HepG2 (cell line): ENCODE data around the gene CREM.

Experiments used
- AFF4 ChIP-seq: sonication (generic); formaldehyde crosslinking; IDR thresholded peaks from 2 replicates; pipeline ENCODE4 v1.4.0; 2020; ENCODE audit warnings: missing genetic modification reagents
- CBX5 ChIP-seq: sonication (generic); formaldehyde crosslinking; IDR thresholded peaks from 2 replicates; pipeline ENCODE4 v1.4.0; 2020; ENCODE audit warnings: missing genetic modification reagents, borderline replicate concordance
- NBN ChIP-seq: fragments of 450-650 bp; conservative IDR thresholded peaks from 2 replicates; pipeline ENCODE4 v1.6.1; 2017
- NFE2L1 ChIP-seq: sonication (generic); formaldehyde crosslinking; IDR thresholded peaks from 2 replicates; pipeline ENCODE4 v1.4.0; 2020; ENCODE audit warnings: missing genetic modification reagents, mild to moderate bottlenecking, borderline replicate concordance
- POLR2AphosphoS5 ChIP-seq: IDR thresholded peaks from 2 replicates; pipeline ENCODE4 v1.6.1; 2012; ENCODE audit warnings: low read depth, low read length
- TBX3 ChIP-seq: fragments of 450-650 bp; IDR thresholded peaks from 2 replicates; pipeline ENCODE4 v1.6.1; 2017; ENCODE audit warnings: antibody characterized with exemption, mild to moderate bottlenecking, inconsistent platforms, borderline replicate concordance
- ZNF138 ChIP-seq: sonication (generic); formaldehyde crosslinking; IDR thresholded peaks from 2 replicates; pipeline ENCODE4 v1.5.0; 2020; ENCODE audit warnings: mild to moderate bottlenecking, low read depth, missing genetic modification reagents
- ZNF143 ChIP-seq: sonication (generic); formaldehyde crosslinking; IDR thresholded peaks from 2 replicates; pipeline ENCODE4 v1.4.0; 2020; ENCODE audit warnings: missing genetic modification reagents
- TF ChIP-seq, protein P1 (sequence below): sonication (generic); formaldehyde crosslinking; IDR thresholded peaks from 2 replicates; pipeline ENCODE4 v1.5.1; 2020; ENCODE audit warnings: missing genetic modification reagents, mild to moderate bottlenecking, borderline replicate concordance

- no peak for TF ChIP-seq CBX5 (CRISPR knock-in tag)
- TF ChIP-seq ZNF143 (CRISPR knock-in tag), result no peak
- TF ChIP-seq TBX3, result no peak
- no peak for TF ChIP-seq NFE2L1 (CRISPR knock-in tag)
- TF ChIP-seq, protein P1, sequence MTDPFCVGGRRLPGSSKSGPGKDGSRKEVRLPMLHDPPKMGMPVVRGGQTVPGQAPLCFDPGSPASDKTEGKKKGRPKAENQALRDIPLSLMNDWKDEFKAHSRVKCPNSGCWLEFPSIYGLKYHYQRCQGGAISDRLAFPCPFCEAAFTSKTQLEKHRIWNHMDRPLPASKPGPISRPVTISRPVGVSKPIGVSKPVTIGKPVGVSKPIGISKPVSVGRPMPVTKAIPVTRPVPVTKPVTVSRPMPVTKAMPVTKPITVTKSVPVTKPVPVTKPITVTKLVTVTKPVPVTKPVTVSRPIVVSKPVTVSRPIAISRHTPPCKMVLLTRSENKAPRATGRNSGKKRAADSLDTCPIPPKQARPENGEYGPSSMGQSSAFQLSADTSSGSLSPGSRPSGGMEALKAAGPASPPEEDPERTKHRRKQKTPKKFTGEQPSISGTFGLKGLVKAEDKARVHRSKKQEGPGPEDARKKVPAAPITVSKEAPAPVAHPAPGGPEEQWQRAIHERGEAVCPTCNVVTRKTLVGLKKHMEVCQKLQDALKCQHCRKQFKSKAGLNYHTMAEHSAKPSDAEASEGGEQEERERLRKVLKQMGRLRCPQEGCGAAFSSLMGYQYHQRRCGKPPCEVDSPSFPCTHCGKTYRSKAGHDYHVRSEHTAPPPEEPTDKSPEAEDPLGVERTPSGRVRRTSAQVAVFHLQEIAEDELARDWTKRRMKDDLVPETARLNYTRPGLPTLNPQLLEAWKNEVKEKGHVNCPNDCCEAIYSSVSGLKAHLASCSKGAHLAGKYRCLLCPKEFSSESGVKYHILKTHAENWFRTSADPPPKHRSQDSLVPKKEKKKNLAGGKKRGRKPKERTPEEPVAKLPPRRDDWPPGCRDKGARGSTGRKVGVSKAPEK (CRISPR knock-in tag), result no peak
- TF ChIP-seq POLR2AphosphoS5, result no peak
- no peak for TF ChIP-seq ZNF138 (CRISPR knock-in tag)
- no peak for TF ChIP-seq AFF4 (CRISPR knock-in tag)
- TF ChIP-seq NBN, result no peak
These were observed 9.7 kb downstream of the CREM start for GRCh38 chr10:35136263-35136815.
